Measurements from ENCODE around the gene IRAK2.
"Not testable (repeated sequence)": the region's sequence is repeated elsewhere in the genome, so short reads cannot be mapped to it uniquely, and the experiment has no call there.

The IRAK2 gene

GRCh38 chr3:10164546-10165393 is at the start of gene IRAK2:
IRAK2 (plus strand) TSS chr3:10164919; CDS start chr3:10164955, 36 bp downstream.
- DNase-seq (ENCODE audit: low read depth in 2 of 2), result no peak

GRCh38 chr3:10115326-10116137 is 49.2 kb upstream of the IRAK2 start, which contains the start of gene BRK1:
BRK1 (plus strand) TSS chr3:10115675; CDS start chr3:10115702, 27 bp downstream.
- peak; percentile 89 to 92 for DNase-seq (ENCODE audit: low read depth in 2 of 2)

GRCh38 chr3:10116138-10116460 is 48.6 kb upstream of the IRAK2 start:
- no peak for DNase-seq (ENCODE audit: low read depth in 2 of 2)

- no peak for DNase-seq (ENCODE audit: low read depth in 2 of 2)
Measured at GRCh38 chr3:10116928-10117327, 47.8 kb upstream of the IRAK2 start.

GRCh38 chr3:10119376-10119775 is 45.3 kb upstream of the IRAK2 start:
- DNase-seq (ENCODE audit: low read depth in 2 of 2), result no peak

GRCh38 chr3:10121064-10121463 is 43.7 kb upstream of the IRAK2 start:
- no peak for DNase-seq (ENCODE audit: low read depth in 2 of 2)

GRCh38 chr3:10122724-10123123 is 42.0 kb upstream of the IRAK2 start:
- DNase-seq (ENCODE audit: low read depth in 2 of 2), result no peak

GRCh38 chr3:10135872-10136271 is 28.8 kb upstream of the IRAK2 start:
- DNase-seq (ENCODE audit: low read depth in 2 of 2), result not testable (repeated sequence)

- DNase-seq (ENCODE audit: low read depth in 2 of 2), result no peak
Measured at GRCh38 chr3:10136426-10137005, 28.2 kb upstream of the IRAK2 start.

GRCh38 chr3:10137178-10137577 is 27.5 kb upstream of the IRAK2 start:
- no peak for DNase-seq (ENCODE audit: low read depth in 2 of 2)

- no peak for DNase-seq (ENCODE audit: low read depth in 2 of 2)
Measured at GRCh38 chr3:10140996-10141546, 23.6 kb upstream of the IRAK2 start.

- DNase-seq (ENCODE audit: low read depth in 2 of 2), result no peak
Measured at GRCh38 chr3:10142707-10143560, 21.8 kb upstream of the IRAK2 start.

- DNase-seq (ENCODE audit: low read depth in 2 of 2), result no peak
Measured at GRCh38 chr3:10145685-10146084, 19.0 kb upstream of the IRAK2 start.

GRCh38 chr3:10149226-10149625 is 15.5 kb upstream of the IRAK2 start:
- no peak for DNase-seq (ENCODE audit: low read depth in 2 of 2)

- no peak for DNase-seq (ENCODE audit: low read depth in 2 of 2)
Measured at GRCh38 chr3:10150987-10151386, 13.7 kb upstream of the IRAK2 start.

GRCh38 chr3:10154335-10155122 is 10.2 kb upstream of the IRAK2 start:
- DNase-seq (ENCODE audit: low read depth in 2 of 2), result no peak

GRCh38 chr3:10155123-10155472 is 9.6 kb upstream of the IRAK2 start:
- no peak for DNase-seq (ENCODE audit: low read depth in 2 of 2)

GRCh38 chr3:10155658-10156057 is 9.1 kb upstream of the IRAK2 start:
- no peak for DNase-seq (ENCODE audit: low read depth in 2 of 2)

GRCh38 chr3:10157031-10157430 is 7.7 kb upstream of the IRAK2 start:
- no peak for DNase-seq (ENCODE audit: low read depth in 2 of 2)

GRCh38 chr3:10158555-10158954 is 6.2 kb upstream of the IRAK2 start:
- DNase-seq (ENCODE audit: low read depth in 2 of 2), result not testable (repeated sequence)

GRCh38 chr3:10160346-10160745 is 4.4 kb upstream of the IRAK2 start:
- DNase-seq (ENCODE audit: low read depth in 2 of 2), result peak; percentile 84 to 85
